GM12878 (cell line): Measurements from ENCODE around the gene LGALS4. TPM values are rescaled to one million over a fixed set of nuclear protein-coding genes. Genes with fewer than 3 reads are reported as not detected.
"Not testable (repeated sequence)": the region's sequence is repeated elsewhere in the genome, so short reads cannot be mapped to it uniquely, and the experiment has no call there.

Experiments
- ATAC-seq: fragments of 200-7000 bp; cut with Tn5 transposase; 3 replicates; pipeline ENCODE4 v1.9.1; 2020; ENCODE audit warnings: mild to moderate bottlenecking, moderate library complexity
- BruUV-seq: library from RNA; stranded (reverse); fragments of 400-500 nt; replicated peaks from 2 replicates; lab custom pipeline; 2021; lab: Mats Ljungman, UMichigan
- CTCF ChIA-PET: fragments of 300-600 bp; sonication (Branson Sonifier 250); formaldehyde crosslinking; extraction: SDS; loops from one replicate; lab custom pipeline; 2021; ENCODE audit warnings: inconsistent platforms; lab: Yijun Ruan, JAX
- POLR2A ChIA-PET: fragments of 350-600 bp; formaldehyde crosslinking; extraction: SDS; loops from one replicate; lab custom pipeline; 2021; ENCODE audit warnings: inconsistent platforms; lab: Charles Lee
- RAD21 ChIA-PET: fragments of 300-600 bp; sonication (Branson Sonifier 250); formaldehyde crosslinking; loops from one replicate; lab custom pipeline; 2023; ENCODE audit warnings: antibody characterized with exemption; ENCODE audit not compliant: unreplicated experiment; lab: Charles Lee
- SMC1A ChIA-PET: fragments of 300-600 bp; sonication (Branson Sonifier 250); formaldehyde crosslinking; loops from one replicate; lab custom pipeline; 2023; ENCODE audit not compliant: unreplicated experiment, uncharacterized antibody; lab: Charles Lee
- DNase-seq: peaks from one replicate; pipeline ENCODE4 v3.0.0-alpha.2; 2011; ENCODE audit warnings: low read depth, low spot score
- FAIRE-seq: peaks from 3 replicates; lab custom pipeline; 2011; peaks lifted over from hg19 to GRCh38; lab: Jason Lieb, UNC
- H2AFZ ChIP-seq: 2 replicates; pipeline ENCODE4 v1.6.0; 2011; ENCODE audit warnings: low read depth, low read length, control low read depth; ENCODE audit not compliant: control insufficient read depth
- H3K27ac ChIP-seq: 2 replicates; pipeline ENCODE4 v1.5.1; 2011; ENCODE audit warnings: control low read depth; ENCODE audit not compliant: control insufficient read depth, insufficient read depth
- H3K27me3 ChIP-seq, 2 experiments: replicated peaks in 1 of 2; 2 replicates each; pipeline versions ENCODE4 v1.6.0 to v1.6.1; 2011; ENCODE audit warnings: low read length in 1 of 2; ENCODE audit not compliant: control insufficient read depth in 2 of 2, insufficient read depth in 2 of 2
- H3K36me3 ChIP-seq, 2 experiments: 2 replicates each; pipeline ENCODE4 v1.5.1; 2011; ENCODE audit warnings: low read length in 1 of 2; ENCODE audit not compliant: control insufficient read depth in 2 of 2, insufficient read depth in 2 of 2
- H3K4me1 ChIP-seq: 2 replicates; pipeline ENCODE4 v1.6.1; 2011; ENCODE audit warnings: mild to moderate bottlenecking, low read length, moderate library complexity, mixed read lengths; ENCODE audit not compliant: control insufficient read depth, insufficient read depth
- H3K4me2 ChIP-seq: 2 replicates; pipeline ENCODE4 v1.6.0; 2011; ENCODE audit warnings: control low read depth; ENCODE audit not compliant: control insufficient read depth, insufficient read depth
- H3K4me3 ChIP-seq: fragments of 200-600 bp; sonication (generic); 2 replicates; pipeline ENCODE4 v1.5.1; 2016
- H3K79me2 ChIP-seq: 2 replicates; pipeline ENCODE4 v1.6.0; 2011; ENCODE audit warnings: low read length; ENCODE audit not compliant: control insufficient read depth, insufficient read depth
- H3K9ac ChIP-seq: 2 replicates; pipeline ENCODE4 v1.8.0; 2011; ENCODE audit warnings: low read length, control low read depth, mixed read lengths; ENCODE audit not compliant: control insufficient read depth, insufficient read depth
- H3K9me3 ChIP-seq: replicated peaks from 3 replicates; pipeline ENCODE4 v1.5.1; 2011; ENCODE audit warnings: mild to moderate bottlenecking, low read length; ENCODE audit not compliant: control insufficient read depth, insufficient read depth
- H4K20me1 ChIP-seq: 2 replicates; pipeline ENCODE4 v1.6.0; 2011; ENCODE audit not compliant: control insufficient read depth, insufficient read depth
- MAX ChIP-seq: IDR thresholded peaks from 2 replicates; pipeline ENCODE4 v1.6.1; 2012; ENCODE audit warnings: low read depth, low read length, improper control_type of control experiment
- MTA3 ChIP-seq: IDR thresholded peaks from 2 replicates; pipeline ENCODE4 v1.6.1; 2012; ENCODE audit warnings: low read length, inconsistent platforms, borderline replicate concordance
- SMAD1 ChIP-seq: fragments of 450-650 bp; IDR thresholded peaks from 2 replicates; pipeline ENCODE4 v1.6.1; 2018; ENCODE audit warnings: mild to moderate bottlenecking, low read depth; ENCODE audit not compliant: partially characterized antibody
- WGBS: methylation state at CpG from one replicate; pipeline ENCODE4 v1.1.6; 2016; ENCODE audit warnings: low lambda C conversion rate; ENCODE audit not compliant: insufficient replicate concordance, insufficient coverage; ENCODE audit errors: missing lambda C conversion rate; 5-methylcytosine and 5-hydroxymethylcytosine counted together
- in situ Hi-C: fragments of 300-500 bp; cut with MboI; formaldehyde crosslinking; loops from 9 replicates; pipeline ENCODE4 v1.14.3; 2018; ENCODE audit warnings: mixed read lengths
- intact Hi-C: fragments of 100-400 bp; cut with micrococcal nuclease; formaldehyde crosslinking; loops from one replicate; pipeline ENCODE4 v1.14.2; 2022; ENCODE audit not compliant: unreplicated experiment
- polyA plus RNA-seq, 11 experiments: library from polyadenylated mRNA; depleted of rRNA in 4 of 11; unstranded in 6 of 11; stranded (reverse) in 5 of 11; fragments of >200 nt; fragmentation: Nextera tagmentation in 4 of 11; fragmentation: Illumina TruSeq in 1 of 11; extraction: Ambion mirVana in 4 of 11; extraction: Trizol in 1 of 11; gene quantifications; 1 replicate in 1 of 11; 2 replicates in 10 of 11; pipeline versions ENCODE4 v1.2.1 to v1.2.3, GENCODE V29; 2011 to 2016; ENCODE audit warnings: inconsistent platforms in 2 of 11, missing spikeins in 2 of 11, low read depth in 1 of 11
- total RNA-seq, 4 experiments: library from RNA; depleted of rRNA in 3 of 4; stranded (reverse); fragments of >200 nt in 3 of 4; fragmentation: Illumina TruSeq in 1 of 4; extraction: Trizol in 1 of 4; gene quantifications; 2 replicates each; pipeline versions ENCODE4 v1.2.1 to v1.2.3, GENCODE V29; 2013 to 2021

LGALS4 gene
- total and polyA plus RNA-seq, 10 of the 15 experiments (the other 5 are each of a cell fraction or from before 2014, with no cell fraction given), result 0.13 to 2.1 (median 0.26) TPM; not detected in 4

DNA sequence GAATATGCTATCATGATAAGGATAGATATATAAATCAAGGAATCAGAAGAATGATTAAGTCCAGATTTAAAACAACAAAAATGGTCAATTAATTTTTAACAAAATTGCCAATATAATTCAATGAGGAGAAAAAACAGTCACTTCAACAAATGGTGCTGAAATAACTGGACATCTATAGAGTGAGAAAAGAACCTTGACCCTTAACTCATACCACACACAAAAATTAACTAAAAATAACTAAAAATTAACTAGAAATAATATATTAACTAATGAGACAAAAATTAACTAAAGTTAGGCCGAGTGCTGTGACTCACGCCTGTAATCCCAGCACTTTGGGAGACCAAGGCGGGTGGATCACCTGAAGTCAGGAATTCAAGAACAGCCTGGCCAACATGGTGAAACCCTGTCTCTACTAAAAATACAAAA lies 48.9 kb downstream of the LGALS4 start (continued):
- TF ChIP-seq MTA3 (no peak), SMAD1 (no peak), MAX (no peak)

- in situ Hi-C loops, H3K4me1 ChIP-seq, ATAC-seq, H3K4me2 ChIP-seq, H2AFZ ChIP-seq, H3K4me3 ChIP-seq, H3K79me2 ChIP-seq, H3K9ac ChIP-seq, H3K36me3 ChIP-seq, FAIRE-seq, BruUV-seq, H3K27me3 ChIP-seq, H4K20me1 ChIP-seq, H3K9me3 ChIP-seq, intact Hi-C loops, H3K27ac ChIP-seq, RAD21 ChIA-PET, DNase-seq: not testable (repeated sequence)
- ChIA-PET CTCF (interaction anchor here (0.7 to 2.0 kb wide), 5 partner anchors 8 to 198 kb away, joined by 3 to 7 read pairs (median 3); partner anchors contain the start of genes MRPS12 and SARS2), POLR2A (interaction anchor here (0.6 to 0.7 kb wide), 2 partner anchors 137 to 571 kb away, joined by 3 to 4 read pairs; no protein-coding TSS in a partner anchor), SMC1A (interaction anchor here (0.8 kb wide), 1 partner anchor 70 kb away, joined by 3 read pairs; the partner anchor contains the start of gene ECH1)
- 82% methylated on average over 9 of the region's 9 CpGs for whole genome bisulfite sequencing
Observed at GRCh38 chr19:38761884-38762389, 50.8 kb downstream of the LGALS4 start.

DNA sequence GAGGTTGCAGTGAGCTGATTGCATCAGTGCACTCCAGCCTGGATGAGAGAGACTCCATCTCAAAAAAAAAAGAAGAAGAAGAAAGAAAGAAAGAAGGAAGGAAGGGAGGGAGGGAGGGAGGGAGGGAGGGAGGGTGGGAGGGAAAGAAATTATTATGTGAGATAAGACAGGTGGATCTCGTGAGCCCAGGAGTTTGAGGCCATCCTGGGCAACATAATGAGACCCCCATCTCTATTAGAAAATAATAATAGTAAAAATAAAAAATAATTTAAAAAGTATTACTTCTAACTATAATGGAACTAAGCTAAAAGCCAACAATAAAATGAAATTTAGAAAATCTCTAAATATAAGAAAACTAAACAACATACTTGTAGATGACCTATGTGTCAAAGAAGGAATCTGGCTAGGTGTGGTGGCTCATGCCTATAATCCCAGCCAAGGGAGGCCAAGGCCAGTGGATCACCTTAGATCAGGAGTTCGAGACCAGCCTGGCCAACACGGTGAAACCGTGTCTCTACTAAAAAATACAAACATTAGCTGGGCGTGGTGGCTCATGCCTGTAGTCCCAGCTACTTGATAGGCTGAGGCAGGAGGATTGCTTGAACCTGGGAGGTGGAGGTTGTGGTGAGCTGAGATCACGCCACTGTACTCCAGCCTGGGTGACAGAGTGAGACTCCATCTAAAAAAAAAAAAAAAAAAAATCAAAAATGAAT lies 51.8 kb downstream of the LGALS4 start:
- H3K9me3 ChIP-seq, ATAC-seq, H3K4me3 ChIP-seq, H3K9ac ChIP-seq, FAIRE-seq, DNase-seq, H3K27me3 ChIP-seq, intact Hi-C loops, H3K4me1 ChIP-seq, H3K27ac ChIP-seq, H4K20me1 ChIP-seq, H3K36me3 ChIP-seq, H2AFZ ChIP-seq, H3K79me2 ChIP-seq, H3K4me2 ChIP-seq, BruUV-seq, in situ Hi-C loops: not testable (repeated sequence)
- ChIA-PET POLR2A (interaction anchor here (0.6 to 0.7 kb wide), 3 partner anchors 47 to 572 kb away, joined by 3 to 6 read pairs (median 4); no protein-coding TSS in a partner anchor), CTCF (interaction anchor here (1.1 to 2.0 kb wide), 5 partner anchors 9 to 358 kb away, joined by 3 to 7 read pairs (median 3); partner anchors contain the start of genes FAM98C, MRPS12 and SARS2), RAD21 (interaction anchor here (0.6 kb wide), 1 partner anchor 860 kb away, joined by 3 read pairs; no protein-coding TSS in a partner anchor), SMC1A (interaction anchor here (0.8 kb wide), 1 partner anchor 71 kb away, joined by 3 read pairs; the partner anchor contains the start of gene ECH1)
- 32% methylated on average over 6 of the region's 6 CpGs for WGBS
